H1 (cell line): ENCODE measurements around the gene UBASH3B. TPM values are rescaled to one million over a fixed set of nuclear protein-coding genes. Genes with fewer than 3 reads are reported as not detected.

Source experiments
- CTCF ChIA-PET: fragments of 300-600 bp; sonication (Branson Sonifier 250); formaldehyde crosslinking; loops from one replicate; lab custom pipeline; 2021; ENCODE audit not compliant: partially characterized antibody; lab: Charles Lee
- POLR2A ChIA-PET: fragments of 300-600 bp; sonication (Branson Sonifier 250); formaldehyde crosslinking; loops from one replicate; lab custom pipeline; 2021; ENCODE audit warnings: inconsistent platforms; ENCODE audit not compliant: partially characterized antibody; lab: Charles Lee
- DNase-seq, 2 experiments: peaks; one replicate each; pipeline versions ENCODE4 v3.0.0 to v3.0.0-alpha.2; 2010 to 2022; ENCODE audit warnings: low spot score in 2 of 2, low read depth in 1 of 2, mixed read lengths in 1 of 2
- FAIRE-seq: peaks from 2 replicates; lab custom pipeline; 2011; peaks lifted over from hg19 to GRCh38; lab: Jason Lieb, UNC
- H2AFZ ChIP-seq: 2 replicates; pipeline ENCODE4 v1.8.1; 2012; ENCODE audit warnings: low read length, inconsistent platforms
- H2AK5ac ChIP-seq: 2 replicates; pipeline ENCODE4 v1.6.1; 2013; ENCODE audit warnings: low read depth, low read length
- H2BK120ac ChIP-seq: replicated peaks from 2 replicates; pipeline ENCODE3; 2013; ENCODE audit warnings: low read depth, low read length, inconsistent platforms
- H2BK12ac ChIP-seq: 2 replicates; pipeline ENCODE4 v1.6.1; 2013; ENCODE audit warnings: low read depth, low read length
- H2BK15ac ChIP-seq: 2 replicates; pipeline ENCODE4 v1.6.1; 2013; ENCODE audit warnings: low read length
- H2BK20ac ChIP-seq: 2 replicates; pipeline ENCODE4 v1.6.1; 2013; ENCODE audit warnings: low read length
- H2BK5ac ChIP-seq: 2 replicates; pipeline ENCODE4 v1.6.1; 2013; ENCODE audit warnings: low read depth, low read length
- H3K14ac ChIP-seq: 2 replicates; pipeline ENCODE4 v1.6.1; 2013; ENCODE audit warnings: inconsistent platforms; ENCODE audit not compliant: insufficient read length
- H3K18ac ChIP-seq: 2 replicates; pipeline ENCODE4 v1.6.1; 2013; ENCODE audit warnings: low read length; ENCODE audit errors: extremely low read depth
- H3K23ac ChIP-seq: 2 replicates; pipeline ENCODE4 v1.6.1; 2013; ENCODE audit warnings: inconsistent platforms; ENCODE audit not compliant: insufficient read length
- H3K23me2 ChIP-seq: 2 replicates; pipeline ENCODE4 v1.6.1; 2013; ENCODE audit warnings: low read depth, low read length
- H3K27ac ChIP-seq: 2 replicates; pipeline ENCODE4 v1.6.1; 2011; ENCODE audit warnings: low read depth, low read length, inconsistent platforms
- H3K27me3 ChIP-seq, 4 experiments: replicated peaks in 1 of 4; 1 replicate in 1 of 4; 2 replicates in 3 of 4; pipeline versions ENCODE4 v1.6.1 to v1.8.1; 2011 to 2013; ENCODE audit warnings: low read length in 3 of 4, mild to moderate bottlenecking in 3 of 4, inconsistent platforms in 2 of 4, mixed read lengths in 2 of 4, moderate library complexity in 1 of 4; ENCODE audit not compliant: control insufficient read depth in 3 of 4, insufficient read depth in 3 of 4; ENCODE audit errors: extremely low read depth in 1 of 4
- H3K36me3 ChIP-seq, 4 experiments: 2 replicates each; pipeline versions ENCODE4 v1.6.1 to v1.8.1; 2011 to 2013; ENCODE audit warnings: mild to moderate bottlenecking in 4 of 4, low read length in 3 of 4, moderate library complexity in 2 of 4, control low read depth in 1 of 4, inconsistent platforms in 1 of 4; ENCODE audit not compliant: insufficient read depth in 4 of 4, control insufficient read depth in 2 of 4
- H3K4ac ChIP-seq: replicated peaks from 2 replicates; pipeline ENCODE3; 2013; ENCODE audit warnings: low read length, low read depth, mixed read lengths, inconsistent platforms; ENCODE audit not compliant: insufficient read length
- H3K4me1 ChIP-seq, 4 experiments: replicated peaks in 1 of 4; 1 replicate in 1 of 4; 2 replicates in 3 of 4; pipeline versions ENCODE4 v1.6.1 to v1.8.1; 2011 to 2013; ENCODE audit warnings: low read length in 3 of 4, inconsistent platforms in 2 of 4, mixed read lengths in 1 of 4; ENCODE audit not compliant: insufficient read depth in 4 of 4, control insufficient read depth in 3 of 4
- H3K4me2 ChIP-seq, 2 experiments: 2 replicates each; pipeline versions ENCODE4 v1.6.1 to v1.8.1; 2011 to 2013; ENCODE audit warnings: low read depth in 2 of 2, low read length in 2 of 2, control low read depth in 1 of 2, inconsistent platforms in 1 of 2, mild to moderate bottlenecking in 1 of 2; ENCODE audit not compliant: insufficient read depth in 1 of 2
- H3K4me3 ChIP-seq, 4 experiments: fragments of 200-600, 300-600 bp in 1 of 4; sonication (generic), shearing (Covaris generic), sonication (Bioruptor Twin) in 1 of 4; 2 replicates each; pipeline versions ENCODE4 v1.5.1 to v1.8.1; 2011 to 2016; ENCODE audit warnings: low read length in 4 of 4, low read depth in 3 of 4, control low read depth in 2 of 4, inconsistent platforms in 2 of 4, mild to moderate bottlenecking in 2 of 4, mixed read lengths in 1 of 4, moderate library complexity in 1 of 4; ENCODE audit not compliant: insufficient read depth in 2 of 4; ENCODE audit errors: extremely low read depth in 1 of 4
- H3K56ac ChIP-seq: replicated peaks from 2 replicates; pipeline ENCODE3; 2013; ENCODE audit warnings: low read depth, mild to moderate bottlenecking, mixed read lengths, low read length, inconsistent platforms; ENCODE audit not compliant: insufficient read length
- H3K79me1 ChIP-seq: 2 replicates; pipeline ENCODE4 v1.6.1; 2013; ENCODE audit warnings: low read depth, low read length, control low read depth
- H3K79me2 ChIP-seq, 2 experiments: 2 replicates each; pipeline versions ENCODE4 v1.6.1 to v1.8.1; 2012 to 2013; ENCODE audit warnings: low read length in 2 of 2, mild to moderate bottlenecking in 2 of 2, inconsistent platforms in 1 of 2; ENCODE audit not compliant: insufficient read depth in 2 of 2, control insufficient read depth in 1 of 2
- H3K9ac ChIP-seq, 4 experiments: replicated peaks in 1 of 4; 1 replicate in 1 of 4; 2 replicates in 3 of 4; pipeline versions ENCODE4 v1.6.1 to v1.8.1; 2011 to 2013; ENCODE audit warnings: low read depth in 3 of 4, low read length in 3 of 4, control low read depth in 2 of 4, mild to moderate bottlenecking in 2 of 4, moderate library complexity in 2 of 4, inconsistent platforms in 1 of 4; ENCODE audit errors: extremely low read depth in 1 of 4
- H3K9me3 ChIP-seq, 2 experiments: 2 replicates each; pipeline versions ENCODE4 v1.6.1 to v1.8.1; 2012 to 2013; ENCODE audit warnings: mild to moderate bottlenecking in 2 of 2, moderate library complexity in 2 of 2, control low read depth in 1 of 2, inconsistent platforms in 1 of 2, low read depth in 1 of 2, low read length in 1 of 2, mixed read lengths in 1 of 2; ENCODE audit not compliant: insufficient read depth in 2 of 2
- H4K20me1 ChIP-seq, 2 experiments: replicated peaks in 1 of 2; 2 replicates each; pipeline versions ENCODE3 to v1.8.1; 2011 to 2013; ENCODE audit warnings: inconsistent platforms in 2 of 2, low read length in 2 of 2, mild to moderate bottlenecking in 1 of 2; ENCODE audit not compliant: insufficient read depth in 2 of 2, control insufficient read depth in 1 of 2
- H4K5ac ChIP-seq: 2 replicates; pipeline ENCODE4 v1.6.1; 2013; ENCODE audit warnings: low read length, low read depth, mixed read lengths, inconsistent platforms; ENCODE audit not compliant: insufficient read length
- H4K8ac ChIP-seq: 2 replicates; pipeline ENCODE4 v1.8.0; 2013; ENCODE audit warnings: mild to moderate bottlenecking, moderate library complexity, low read length, inconsistent platforms; ENCODE audit not compliant: insufficient read depth; ENCODE audit errors: extremely low read depth
- H4K91ac ChIP-seq: replicated peaks from 2 replicates; pipeline ENCODE3; 2013; ENCODE audit warnings: low read length, mixed read lengths, inconsistent platforms; ENCODE audit not compliant: insufficient read length
- RXRA ChIP-seq: IDR thresholded peaks from 2 replicates; pipeline ENCODE4 v1.6.1; 2011; ENCODE audit warnings: low read depth, mild to moderate bottlenecking, low read length, moderate library complexity; ENCODE audit not compliant: insufficient read depth
- WGBS, 2 experiments: shearing (Covaris generic) in 1 of 2; methylation state at CpG; one replicate each; pipeline versions ENCODE4 v1.1.6 to v1.1.7; 2013 to 2015; ENCODE audit warnings: low lambda C conversion rate in 2 of 2, mixed read lengths in 2 of 2, inconsistent platforms in 1 of 2, low coverage in 1 of 2, missing lambda C conversion rate in 1 of 2; ENCODE audit not compliant: insufficient replicate concordance in 2 of 2, insufficient coverage in 1 of 2, insufficient read length in 1 of 2; ENCODE audit errors: extremely low coverage in 1 of 2, missing lambda C conversion rate in 1 of 2; 5-methylcytosine and 5-hydroxymethylcytosine counted together
- polyA plus RNA-seq, 7 experiments: library from polyadenylated mRNA; depleted of rRNA in 3 of 7; stranded (reverse) in 5 of 7; unstranded in 2 of 7; fragments of >200 nt in 5 of 7; fragments of 200-250 nt in 2 of 7; gene quantifications; 1 replicate in 5 of 7; 2 replicates in 1 of 7; 4 replicates in 1 of 7; pipeline versions ENCODE4 v1.2.1 to v1.2.3, GENCODE V29; 2011 to 2013; ENCODE audit warnings: missing spikeins in 2 of 7, mixed read lengths in 2 of 7
- total RNA-seq: library from RNA; stranded (reverse); fragmentation: NEBNext Ultra II Directional; extraction: Animal tissue kit (Norgen Biotek cat#: 25700); gene quantifications from 2 replicates; pipeline ENCODE4 v1.2.1, GENCODE V29; 2021

Gene UBASH3B
- total and polyA plus RNA-seq, 2 of the 8 experiments (the other 6 are each of a cell fraction or from before 2014, with no cell fraction given) = 7.5 to 9.5 TPM

GRCh38 chr11:122721964-122722266 is 66.4 kb downstream of the UBASH3B start:
- peaks cover 0 to 7% (median 3%) of the 10 kb centered on the region in 4 experiments; a peak in 4 of 7 replicates for H3K4me1 ChIP-seq
- H3K23me2 ChIP-seq = no peaks in the 10 kb centered on the region
- CTCF ChIA-PET = interaction anchor here (0.8 to 2.5 kb wide), 7 partner anchors 10 to 93 kb away, joined by 3 to 12 read pairs (median 3); no protein-coding TSS in a partner anchor
- 81% methylated on average over 2 of the region's 2 CpGs; no CpG with 5 or more reads in 1 of the 2 experiments for WGBS, 2 experiments
- H3K4me2 ChIP-seq = no peak overlapping the region
- POLR2A ChIA-PET = no interaction called here
- no peak overlapping the region for H2AK5ac ChIP-seq
- H2BK15ac ChIP-seq = no peak overlapping the region
- no peak overlapping the region for H3K4ac ChIP-seq
- no peaks in the 10 kb centered on the region for H4K20me1 ChIP-seq
- no peak overlapping the region for H4K91ac ChIP-seq
- FAIRE-seq = no peak
- no peak overlapping the region for H3K23ac ChIP-seq
- H3K27me3 ChIP-seq = no peaks in the 10 kb centered on the region
- H3K9me3 ChIP-seq = no peaks in the 10 kb centered on the region
- no peak overlapping the region for H3K4me3 ChIP-seq
- H3K36me3 ChIP-seq = no peaks in the 10 kb centered on the region
- no peak overlapping the region for H4K8ac ChIP-seq
- no peak overlapping the region for H3K18ac ChIP-seq
- H3K14ac ChIP-seq = no peak overlapping the region
- H3K56ac ChIP-seq = no peak overlapping the region
- H3K79me2 ChIP-seq = no peaks in the 10 kb centered on the region
- H2BK12ac ChIP-seq = no peak overlapping the region
- H2AFZ ChIP-seq = no peak overlapping the region
- H2BK120ac ChIP-seq = no peak overlapping the region
- no peak overlapping the region for H3K27ac ChIP-seq
- H2BK20ac ChIP-seq = no peak overlapping the region
- no peak overlapping the region for H4K5ac ChIP-seq
- H2BK5ac ChIP-seq = no peak overlapping the region
- H3K9ac ChIP-seq = no peak overlapping the region
- no peak for DNase-seq
- no peaks in the 10 kb centered on the region for H3K79me1 ChIP-seq
- TF ChIP-seq RXRA = no peak
